ENCODE data around the gene OGDHL.
"Not testable (repeated sequence)": the region's sequence is repeated elsewhere in the genome, so short reads cannot be mapped to it uniquely, and the experiment has no call there.

OGDHL gene

GRCh38 chr10:49738616-49739360 lies 23.3 kb downstream of the OGDHL start:
- DNase-seq: no peak

GRCh38 chr10:49737474-49738201 lies 24.5 kb downstream of the OGDHL start:
- no peak for DNase-seq

GRCh38 chr10:49736564-49737113 lies 25.5 kb downstream of the OGDHL start:
- DNase-seq: no peak

- DNase-seq: no peak
These were observed 26.1 kb downstream of the OGDHL start for GRCh38 chr10:49735848-49736563.

- DNase-seq: no peak
These were observed 27.0 kb downstream of the OGDHL start for GRCh38 chr10:49735161-49735560.

- no peak for DNase-seq
These were observed 27.4 kb downstream of the OGDHL start for GRCh38 chr10:49734676-49735075.

- no peak for DNase-seq
These were observed 28.3 kb downstream of the OGDHL start for GRCh38 chr10:49733866-49734265.

- no peak for DNase-seq
These were observed 35.5 kb downstream of the OGDHL start for GRCh38 chr10:49726593-49726992.

GRCh38 chr10:49715157-49715556 lies 47.0 kb downstream of the OGDHL start:
- DNase-seq: not testable (repeated sequence)

- DNase-seq: no peak
These were observed 48.9 kb downstream of the OGDHL start for GRCh38 chr10:49713266-49713665.

GRCh38 chr10:49711481-49711880 lies 50.6 kb downstream of the OGDHL start:
- DNase-seq: no peak

GRCh38 chr10:49710966-49711365 lies 51.2 kb downstream of the OGDHL start:
- DNase-seq: no peak

GRCh38 chr10:49709934-49710333 lies 52.2 kb downstream of the OGDHL start:
- DNase-seq: no peak

GRCh38 chr10:49707585-49707984 lies 54.5 kb downstream of the OGDHL start:
- DNase-seq: no peak

- DNase-seq: no peak
These were observed 61.1 kb downstream of the OGDHL start for GRCh38 chr10:49700997-49701396.

- DNase-seq: no peak
These were observed 61.9 kb downstream of the OGDHL start for GRCh38 chr10:49700211-49700610.

GRCh38 chr10:49698679-49699078 lies 63.4 kb downstream of the OGDHL start:
- DNase-seq: no peak

GRCh38 chr10:49696311-49696710 lies 65.8 kb downstream of the OGDHL start:
- no peak for DNase-seq

GRCh38 chr10:49694466-49694865 lies 67.7 kb downstream of the OGDHL start:
- DNase-seq: no peak

GRCh38 chr10:49691588-49691987 lies 70.5 kb downstream of the OGDHL start:
- no peak for DNase-seq

GRCh38 chr10:49690698-49691356 lies 71.3 kb downstream of the OGDHL start:
- no peak for DNase-seq

- no peak for DNase-seq
These were observed 72.1 kb downstream of the OGDHL start for GRCh38 chr10:49689882-49690510.

Data from activated CD4-positive, alpha-beta T cell treated with anti-CD3 and anti-CD28 coated beads, Interleukin-2, amount 50 U/mL, for 48 hours (primary cell).